SK-N-SH (cell line): ENCODE data around the gene PRRX2.

Experiments used
- FOXM1 ChIP-seq: IDR thresholded peaks from 2 replicates; pipeline ENCODE4 v1.4.0; 2012; ENCODE audit warnings: low read depth, mild to moderate bottlenecking
- JUND ChIP-seq: IDR thresholded peaks from 2 replicates; pipeline ENCODE4 v1.4.0; 2012
- POLR2AphosphoS5 ChIP-seq: IDR thresholded peaks from 2 replicates; pipeline ENCODE4 v1.6.1; 2012; ENCODE audit warnings: low read depth, low read length
- SMC3 ChIP-seq: IDR thresholded peaks from 2 replicates; pipeline ENCODE4 v1.6.1; 2012; ENCODE audit warnings: low read depth, low read length, improper control_type of control experiment
- TF ChIP-seq, protein P1 (sequence below): fragments of 200-600 bp; sonication (generic); IDR thresholded peaks from 2 replicates; pipeline ENCODE4 v1.6.1; 2017; ENCODE audit warnings: antibody characterized with exemption, mild to moderate bottlenecking, moderate library complexity

DNA sequence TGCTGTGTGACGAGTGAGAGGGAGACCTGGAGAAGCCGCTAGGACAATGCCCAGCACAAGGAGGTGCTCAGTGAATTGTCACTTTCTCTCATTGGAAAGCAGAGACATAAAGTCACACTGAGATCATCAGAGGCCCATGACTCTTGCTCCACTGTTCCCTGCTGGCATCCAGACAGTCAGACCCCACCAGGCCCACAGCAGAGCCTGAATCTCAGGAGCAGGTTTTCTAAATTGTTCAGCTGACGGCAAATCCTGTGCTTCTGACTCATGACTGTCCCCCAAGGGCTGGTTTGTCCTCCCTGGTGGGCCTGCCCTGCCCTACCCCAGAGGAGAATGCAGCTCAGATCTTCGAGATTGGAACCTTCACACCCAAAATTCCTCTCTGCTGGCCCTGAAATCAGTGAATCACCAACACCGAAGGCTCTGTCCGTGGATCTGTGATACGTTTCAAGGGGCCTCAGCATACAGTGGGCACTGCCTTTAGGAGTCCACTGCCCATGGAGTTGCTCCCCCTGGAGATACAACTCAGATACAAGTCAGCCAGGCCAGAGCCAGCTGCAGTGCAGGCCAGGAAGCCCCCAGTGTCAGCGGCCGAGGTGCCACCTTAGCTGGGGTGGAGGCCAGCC lies 84.7 kb downstream of the PRRX2 start:
- no peak for TF ChIP-seq FOXM1
- TF ChIP-seq, protein P1, sequence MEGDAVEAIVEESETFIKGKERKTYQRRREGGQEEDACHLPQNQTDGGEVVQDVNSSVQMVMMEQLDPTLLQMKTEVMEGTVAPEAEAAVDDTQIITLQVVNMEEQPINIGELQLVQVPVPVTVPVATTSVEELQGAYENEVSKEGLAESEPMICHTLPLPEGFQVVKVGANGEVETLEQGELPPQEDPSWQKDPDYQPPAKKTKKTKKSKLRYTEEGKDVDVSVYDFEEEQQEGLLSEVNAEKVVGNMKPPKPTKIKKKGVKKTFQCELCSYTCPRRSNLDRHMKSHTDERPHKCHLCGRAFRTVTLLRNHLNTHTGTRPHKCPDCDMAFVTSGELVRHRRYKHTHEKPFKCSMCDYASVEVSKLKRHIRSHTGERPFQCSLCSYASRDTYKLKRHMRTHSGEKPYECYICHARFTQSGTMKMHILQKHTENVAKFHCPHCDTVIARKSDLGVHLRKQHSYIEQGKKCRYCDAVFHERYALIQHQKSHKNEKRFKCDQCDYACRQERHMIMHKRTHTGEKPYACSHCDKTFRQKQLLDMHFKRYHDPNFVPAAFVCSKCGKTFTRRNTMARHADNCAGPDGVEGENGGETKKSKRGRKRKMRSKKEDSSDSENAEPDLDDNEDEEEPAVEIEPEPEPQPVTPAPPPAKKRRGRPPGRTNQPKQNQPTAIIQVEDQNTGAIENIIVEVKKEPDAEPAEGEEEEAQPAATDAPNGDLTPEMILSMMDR = no peak
- no peak for TF ChIP-seq SMC3
- no peak for TF ChIP-seq POLR2AphosphoS5
- no peak for TF ChIP-seq JUND
